GM23338 (cell line): ENCODE results near the gene CLNK. TPM values are rescaled to one million over a fixed set of nuclear protein-coding genes. Genes with fewer than 3 reads are reported as not detected.

Experiments used
- ATAC-seq: fragments of 200-7000 bp; cut with Tn5 transposase; 3 replicates; pipeline ENCODE4 v1.9.1; 2020
- DNase-seq: peaks from one replicate; pipeline ENCODE4 v3.0.0-alpha.2; 2015; ENCODE audit warnings: low spot score
- H2AFZ ChIP-seq: fragments of 200-600 bp; sonication (generic); 2 replicates; pipeline ENCODE4 v1.8.0; 2016; ENCODE audit warnings: antibody characterized with exemption, mild to moderate bottlenecking, moderate library complexity
- H3F3A ChIP-seq: fragments of 200-600 bp; sonication (generic); replicated peaks from 2 replicates; pipeline ENCODE4 v1.8.0; 2017; ENCODE audit warnings: antibody characterized with exemption, mixed run types, low read depth
- H3K27ac ChIP-seq: fragments of 200-600 bp; sonication (generic); 2 replicates; pipeline ENCODE4 v1.6.1; 2016; ENCODE audit warnings: low read depth
- H3K27me3 ChIP-seq: fragments of 200-600 bp; sonication (generic); 2 replicates; pipeline ENCODE4 v1.8.0; 2016; ENCODE audit warnings: mild to moderate bottlenecking, mixed run types, moderate library complexity; ENCODE audit not compliant: insufficient read depth
- H3K36me3 ChIP-seq: fragments of 200-600 bp; sonication (generic); 2 replicates; pipeline ENCODE4 v1.8.0; 2016; ENCODE audit warnings: mild to moderate bottlenecking; ENCODE audit not compliant: insufficient read depth
- H3K4me1 ChIP-seq: fragments of 200-600 bp; sonication (generic); 2 replicates; pipeline ENCODE4 v1.8.0; 2016; ENCODE audit warnings: mild to moderate bottlenecking, moderate library complexity; ENCODE audit not compliant: insufficient read depth
- H3K4me2 ChIP-seq: fragments of 200-600 bp; sonication (generic); 2 replicates; pipeline ENCODE4 v1.7.1; 2017; ENCODE audit warnings: mixed run types
- H3K4me3 ChIP-seq: fragments of 200-600 bp; sonication (generic); 2 replicates; pipeline ENCODE4 v1.6.1; 2016; ENCODE audit warnings: mixed run types
- H3K79me2 ChIP-seq: fragments of 200-600 bp; sonication (generic); replicated peaks from 2 replicates; pipeline ENCODE4 v1.8.0; 2017; ENCODE audit warnings: mild to moderate bottlenecking; ENCODE audit not compliant: insufficient read depth
- H3K9me2 ChIP-seq: fragments of 200-600 bp; sonication (generic); 2 replicates; pipeline ENCODE4 v1.8.0; 2017; ENCODE audit not compliant: insufficient read depth
- H4K20me1 ChIP-seq: fragments of 200-600 bp; sonication (generic); replicated peaks from 2 replicates; pipeline ENCODE4 v1.8.0; 2017; ENCODE audit warnings: mild to moderate bottlenecking; ENCODE audit not compliant: insufficient read depth
- H3K27ac Mint-ChIP-seq: 2 replicates; pipeline ENCODE4 v1.8.0; 2020; ENCODE audit warnings: inconsistent platforms, mild to moderate bottlenecking, moderate library complexity, mixed read lengths
- H3K27me3 Mint-ChIP-seq: 3 replicates; pipeline ENCODE4 v1.8.0; 2022; ENCODE audit warnings: low read depth, mild to moderate bottlenecking, moderate library complexity, mixed read lengths, inconsistent platforms; ENCODE audit not compliant: insufficient read depth, poor library complexity
- H3K36me3 Mint-ChIP-seq: 3 replicates; pipeline ENCODE4 v1.8.0; 2021; ENCODE audit warnings: low read depth, mild to moderate bottlenecking, inconsistent platforms, moderate library complexity, mixed read lengths
- H3K4me1 Mint-ChIP-seq: 3 replicates; pipeline ENCODE4 v1.8.0; 2020; ENCODE audit warnings: mild to moderate bottlenecking, inconsistent platforms, mixed read lengths
- H3K4me3 Mint-ChIP-seq: 3 replicates; pipeline ENCODE4 v1.8.0; 2021; ENCODE audit warnings: moderate library complexity, mild to moderate bottlenecking, inconsistent platforms, mixed read lengths
- H3K9me3 Mint-ChIP-seq: 3 replicates; pipeline ENCODE4 v1.8.0; 2020; ENCODE audit warnings: moderate library complexity, mild to moderate bottlenecking, inconsistent platforms, mixed read lengths
- CREB1 ChIP-seq: fragments of 250-450 bp; sonication (Bioruptor Pico); IDR thresholded peaks from 2 replicates; pipeline ENCODE4 v1.5.0; 2020; ENCODE audit warnings: low read depth, mild to moderate bottlenecking, moderate library complexity
- EZH2 ChIP-seq: fragments of 200-600 bp; sonication (generic); IDR thresholded peaks from one replicate; pipeline ENCODE4 v1.8.0; 2017; ENCODE audit warnings: antibody characterized with exemption, mild to moderate bottlenecking, low read depth; ENCODE audit not compliant: unreplicated experiment
- EZH2phosphoT487 ChIP-seq: fragments of 200-600 bp; sonication (generic); IDR thresholded peaks from one replicate; pipeline ENCODE4 v1.8.1; 2018; ENCODE audit warnings: antibody characterized with exemption; ENCODE audit not compliant: unreplicated experiment
- JUNB ChIP-seq: IDR thresholded peaks from one replicate; pipeline ENCODE4 v1.6.1; 2016; ENCODE audit warnings: antibody characterized with exemption; ENCODE audit not compliant: unreplicated experiment
- NANOG ChIP-seq: IDR thresholded peaks from 2 replicates; pipeline ENCODE4 v1.6.1; 2016; ENCODE audit warnings: antibody characterized with exemption, borderline replicate concordance
- POLR2AphosphoS5 ChIP-seq: IDR thresholded peaks from 2 replicates; pipeline ENCODE4 v1.6.1; 2016; ENCODE audit warnings: antibody characterized with exemption, low read depth
- STAT1 ChIP-seq: IDR thresholded peaks from one replicate; pipeline ENCODE4 v1.6.1; 2016; ENCODE audit warnings: antibody characterized with exemption; ENCODE audit not compliant: unreplicated experiment
- ZNF114 ChIP-seq: fragments of 250-450 bp; sonication (Bioruptor Pico); IDR thresholded peaks from 2 replicates; pipeline ENCODE4 v1.5.0; 2020; ENCODE audit warnings: mild to moderate bottlenecking, moderate library complexity
- ZNF331 ChIP-seq: fragments of 250-450 bp; sonication (Bioruptor Pico); IDR thresholded peaks from 2 replicates; pipeline ENCODE4 v1.5.0; 2020; ENCODE audit warnings: low read depth, mild to moderate bottlenecking, moderate library complexity
- polyA plus RNA-seq: library from polyadenylated mRNA; unstranded; fragments of >200 nt; fragmentation: Nextera tagmentation; extraction: Ambion mirVana; gene quantifications from 2 replicates; pipeline ENCODE4 v1.2.1, GENCODE V29; 2016
- total RNA-seq: library from RNA; depleted of rRNA; stranded (reverse); fragments of >200 nt; shearing (Covaris generic); gene quantifications from 2 replicates; pipeline ENCODE4 v1.2.3, GENCODE V29; 2014
- TF ChIP-seq, protein P1 (sequence below): IDR thresholded peaks from one replicate; pipeline ENCODE4 v1.6.1; 2018; ENCODE audit warnings: antibody characterized with exemption; ENCODE audit not compliant: unreplicated experiment
- TF ChIP-seq, protein P2 (sequence below): IDR thresholded peaks from 2 replicates; pipeline ENCODE4 v1.6.1; 2016; ENCODE audit warnings: antibody characterized with exemption
- TF ChIP-seq, protein P3 (sequence below), 2 experiments: fragments of 200-600 bp in 1 of 2; sonication (generic) in 1 of 2; conservative IDR thresholded peaks; 2 replicates each; pipeline versions ENCODE4 v1.5.1 to v1.6.1; 2016 to 2017; ENCODE audit warnings: antibody characterized with exemption in 2 of 2, low read depth in 2 of 2, mild to moderate bottlenecking in 2 of 2, moderate library complexity in 1 of 2
- TF ChIP-seq, protein P4 (sequence below): fragments of 250-450 bp; sonication (Bioruptor Pico); IDR thresholded peaks from 2 replicates; pipeline ENCODE4 v1.5.0; 2020; ENCODE audit warnings: mild to moderate bottlenecking, moderate library complexity

Gene CLNK
- total and polyA plus RNA-seq, 2 experiments from 2014 or later = not detected

DNA sequence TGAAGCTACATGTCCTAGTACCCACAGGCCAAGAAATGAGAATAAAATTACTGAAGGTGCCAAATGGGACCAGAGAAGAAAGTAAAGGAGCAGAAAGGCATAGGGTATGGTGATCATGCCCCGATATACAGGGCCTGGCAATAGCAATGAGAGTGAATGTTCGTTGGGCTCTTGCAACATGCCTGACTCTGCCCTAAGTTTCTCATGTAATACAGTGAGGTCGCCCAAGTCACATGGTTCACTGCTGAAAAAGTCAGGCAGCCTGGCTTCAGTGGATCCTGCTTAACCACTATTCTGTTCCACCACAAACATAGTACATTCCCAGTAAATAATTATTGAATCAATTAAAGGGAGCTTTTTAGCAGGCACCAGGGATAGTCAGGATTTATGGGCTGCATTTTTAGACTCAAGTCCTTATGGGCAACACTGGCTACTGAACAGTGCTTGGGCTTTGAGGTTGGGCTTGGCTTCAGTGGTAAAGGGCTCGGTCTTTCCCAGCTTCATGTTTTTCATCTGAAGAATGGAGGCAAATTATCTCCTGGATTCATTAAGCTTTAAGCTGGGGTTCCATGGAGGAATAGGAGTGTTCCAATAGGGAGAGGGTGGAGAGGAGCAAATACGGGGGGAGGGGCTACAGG lies 160.3 kb downstream of the CLNK start:
- H3K4me1 Mint-ChIP-seq = no peaks in the 10 kb centered on the region; the same call in 2 of the 3 replicates

More for the DNA sequence above, 160.3 kb downstream of the CLNK start:
- H3K27me3 Mint-ChIP-seq = no peaks in the 10 kb centered on the region
- ATAC-seq (no peak), DNase-seq (no peak)
- H3K79me2 ChIP-seq = no peaks in the 10 kb centered on the region
- H3K36me3 Mint-ChIP-seq = no peaks in the 10 kb centered on the region
- no peaks in the 10 kb centered on the region for H3K36me3 ChIP-seq
- no peak overlapping the region for H2AFZ ChIP-seq
- no peak overlapping the region for H3K4me2 ChIP-seq
- H3K4me1 ChIP-seq = no peaks in the 10 kb centered on the region
- H3K27ac ChIP-seq = no peak overlapping the region
- no peaks in the 10 kb centered on the region for H4K20me1 ChIP-seq
- no peaks in the 10 kb centered on the region for H3K9me3 Mint-ChIP-seq
- H3K4me3 Mint-ChIP-seq = no peak overlapping the region
- H3K27me3 ChIP-seq = no peaks in the 10 kb centered on the region
- H3F3A ChIP-seq = no peaks in the 10 kb centered on the region
- TF ChIP-seq STAT1 (no peak), NANOG (no peak), POLR2AphosphoS5 (no peak), EZH2phosphoT487 (no peak), JUNB (no peak), EZH2 (no peak), CREB1 (CRISPR knock-in tag) (no peak), ZNF331 (no peak), ZNF114 (CRISPR knock-in tag) (no peak)
- TF ChIP-seq, protein P1, sequence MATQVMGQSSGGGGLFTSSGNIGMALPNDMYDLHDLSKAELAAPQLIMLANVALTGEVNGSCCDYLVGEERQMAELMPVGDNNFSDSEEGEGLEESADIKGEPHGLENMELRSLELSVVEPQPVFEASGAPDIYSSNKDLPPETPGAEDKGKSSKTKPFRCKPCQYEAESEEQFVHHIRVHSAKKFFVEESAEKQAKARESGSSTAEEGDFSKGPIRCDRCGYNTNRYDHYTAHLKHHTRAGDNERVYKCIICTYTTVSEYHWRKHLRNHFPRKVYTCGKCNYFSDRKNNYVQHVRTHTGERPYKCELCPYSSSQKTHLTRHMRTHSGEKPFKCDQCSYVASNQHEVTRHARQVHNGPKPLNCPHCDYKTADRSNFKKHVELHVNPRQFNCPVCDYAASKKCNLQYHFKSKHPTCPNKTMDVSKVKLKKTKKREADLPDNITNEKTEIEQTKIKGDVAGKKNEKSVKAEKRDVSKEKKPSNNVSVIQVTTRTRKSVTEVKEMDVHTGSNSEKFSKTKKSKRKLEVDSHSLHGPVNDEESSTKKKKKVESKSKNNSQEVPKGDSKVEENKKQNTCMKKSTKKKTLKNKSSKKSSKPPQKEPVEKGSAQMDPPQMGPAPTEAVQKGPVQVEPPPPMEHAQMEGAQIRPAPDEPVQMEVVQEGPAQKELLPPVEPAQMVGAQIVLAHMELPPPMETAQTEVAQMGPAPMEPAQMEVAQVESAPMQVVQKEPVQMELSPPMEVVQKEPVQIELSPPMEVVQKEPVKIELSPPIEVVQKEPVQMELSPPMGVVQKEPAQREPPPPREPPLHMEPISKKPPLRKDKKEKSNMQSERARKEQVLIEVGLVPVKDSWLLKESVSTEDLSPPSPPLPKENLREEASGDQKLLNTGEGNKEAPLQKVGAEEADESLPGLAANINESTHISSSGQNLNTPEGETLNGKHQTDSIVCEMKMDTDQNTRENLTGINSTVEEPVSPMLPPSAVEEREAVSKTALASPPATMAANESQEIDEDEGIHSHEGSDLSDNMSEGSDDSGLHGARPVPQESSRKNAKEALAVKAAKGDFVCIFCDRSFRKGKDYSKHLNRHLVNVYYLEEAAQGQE = no peak
- TF ChIP-seq, protein P2, sequence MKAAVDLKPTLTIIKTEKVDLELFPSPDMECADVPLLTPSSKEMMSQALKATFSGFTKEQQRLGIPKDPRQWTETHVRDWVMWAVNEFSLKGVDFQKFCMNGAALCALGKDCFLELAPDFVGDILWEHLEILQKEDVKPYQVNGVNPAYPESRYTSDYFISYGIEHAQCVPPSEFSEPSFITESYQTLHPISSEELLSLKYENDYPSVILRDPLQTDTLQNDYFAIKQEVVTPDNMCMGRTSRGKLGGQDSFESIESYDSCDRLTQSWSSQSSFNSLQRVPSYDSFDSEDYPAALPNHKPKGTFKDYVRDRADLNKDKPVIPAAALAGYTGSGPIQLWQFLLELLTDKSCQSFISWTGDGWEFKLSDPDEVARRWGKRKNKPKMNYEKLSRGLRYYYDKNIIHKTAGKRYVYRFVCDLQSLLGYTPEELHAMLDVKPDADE = no peak
- TF ChIP-seq, protein P3, sequence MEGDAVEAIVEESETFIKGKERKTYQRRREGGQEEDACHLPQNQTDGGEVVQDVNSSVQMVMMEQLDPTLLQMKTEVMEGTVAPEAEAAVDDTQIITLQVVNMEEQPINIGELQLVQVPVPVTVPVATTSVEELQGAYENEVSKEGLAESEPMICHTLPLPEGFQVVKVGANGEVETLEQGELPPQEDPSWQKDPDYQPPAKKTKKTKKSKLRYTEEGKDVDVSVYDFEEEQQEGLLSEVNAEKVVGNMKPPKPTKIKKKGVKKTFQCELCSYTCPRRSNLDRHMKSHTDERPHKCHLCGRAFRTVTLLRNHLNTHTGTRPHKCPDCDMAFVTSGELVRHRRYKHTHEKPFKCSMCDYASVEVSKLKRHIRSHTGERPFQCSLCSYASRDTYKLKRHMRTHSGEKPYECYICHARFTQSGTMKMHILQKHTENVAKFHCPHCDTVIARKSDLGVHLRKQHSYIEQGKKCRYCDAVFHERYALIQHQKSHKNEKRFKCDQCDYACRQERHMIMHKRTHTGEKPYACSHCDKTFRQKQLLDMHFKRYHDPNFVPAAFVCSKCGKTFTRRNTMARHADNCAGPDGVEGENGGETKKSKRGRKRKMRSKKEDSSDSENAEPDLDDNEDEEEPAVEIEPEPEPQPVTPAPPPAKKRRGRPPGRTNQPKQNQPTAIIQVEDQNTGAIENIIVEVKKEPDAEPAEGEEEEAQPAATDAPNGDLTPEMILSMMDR (conservative IDR thresholded peaks at IDR 0.05; ENCODE audit: low read depth in 2 of 2) = no peak
- TF ChIP-seq, protein P4, sequence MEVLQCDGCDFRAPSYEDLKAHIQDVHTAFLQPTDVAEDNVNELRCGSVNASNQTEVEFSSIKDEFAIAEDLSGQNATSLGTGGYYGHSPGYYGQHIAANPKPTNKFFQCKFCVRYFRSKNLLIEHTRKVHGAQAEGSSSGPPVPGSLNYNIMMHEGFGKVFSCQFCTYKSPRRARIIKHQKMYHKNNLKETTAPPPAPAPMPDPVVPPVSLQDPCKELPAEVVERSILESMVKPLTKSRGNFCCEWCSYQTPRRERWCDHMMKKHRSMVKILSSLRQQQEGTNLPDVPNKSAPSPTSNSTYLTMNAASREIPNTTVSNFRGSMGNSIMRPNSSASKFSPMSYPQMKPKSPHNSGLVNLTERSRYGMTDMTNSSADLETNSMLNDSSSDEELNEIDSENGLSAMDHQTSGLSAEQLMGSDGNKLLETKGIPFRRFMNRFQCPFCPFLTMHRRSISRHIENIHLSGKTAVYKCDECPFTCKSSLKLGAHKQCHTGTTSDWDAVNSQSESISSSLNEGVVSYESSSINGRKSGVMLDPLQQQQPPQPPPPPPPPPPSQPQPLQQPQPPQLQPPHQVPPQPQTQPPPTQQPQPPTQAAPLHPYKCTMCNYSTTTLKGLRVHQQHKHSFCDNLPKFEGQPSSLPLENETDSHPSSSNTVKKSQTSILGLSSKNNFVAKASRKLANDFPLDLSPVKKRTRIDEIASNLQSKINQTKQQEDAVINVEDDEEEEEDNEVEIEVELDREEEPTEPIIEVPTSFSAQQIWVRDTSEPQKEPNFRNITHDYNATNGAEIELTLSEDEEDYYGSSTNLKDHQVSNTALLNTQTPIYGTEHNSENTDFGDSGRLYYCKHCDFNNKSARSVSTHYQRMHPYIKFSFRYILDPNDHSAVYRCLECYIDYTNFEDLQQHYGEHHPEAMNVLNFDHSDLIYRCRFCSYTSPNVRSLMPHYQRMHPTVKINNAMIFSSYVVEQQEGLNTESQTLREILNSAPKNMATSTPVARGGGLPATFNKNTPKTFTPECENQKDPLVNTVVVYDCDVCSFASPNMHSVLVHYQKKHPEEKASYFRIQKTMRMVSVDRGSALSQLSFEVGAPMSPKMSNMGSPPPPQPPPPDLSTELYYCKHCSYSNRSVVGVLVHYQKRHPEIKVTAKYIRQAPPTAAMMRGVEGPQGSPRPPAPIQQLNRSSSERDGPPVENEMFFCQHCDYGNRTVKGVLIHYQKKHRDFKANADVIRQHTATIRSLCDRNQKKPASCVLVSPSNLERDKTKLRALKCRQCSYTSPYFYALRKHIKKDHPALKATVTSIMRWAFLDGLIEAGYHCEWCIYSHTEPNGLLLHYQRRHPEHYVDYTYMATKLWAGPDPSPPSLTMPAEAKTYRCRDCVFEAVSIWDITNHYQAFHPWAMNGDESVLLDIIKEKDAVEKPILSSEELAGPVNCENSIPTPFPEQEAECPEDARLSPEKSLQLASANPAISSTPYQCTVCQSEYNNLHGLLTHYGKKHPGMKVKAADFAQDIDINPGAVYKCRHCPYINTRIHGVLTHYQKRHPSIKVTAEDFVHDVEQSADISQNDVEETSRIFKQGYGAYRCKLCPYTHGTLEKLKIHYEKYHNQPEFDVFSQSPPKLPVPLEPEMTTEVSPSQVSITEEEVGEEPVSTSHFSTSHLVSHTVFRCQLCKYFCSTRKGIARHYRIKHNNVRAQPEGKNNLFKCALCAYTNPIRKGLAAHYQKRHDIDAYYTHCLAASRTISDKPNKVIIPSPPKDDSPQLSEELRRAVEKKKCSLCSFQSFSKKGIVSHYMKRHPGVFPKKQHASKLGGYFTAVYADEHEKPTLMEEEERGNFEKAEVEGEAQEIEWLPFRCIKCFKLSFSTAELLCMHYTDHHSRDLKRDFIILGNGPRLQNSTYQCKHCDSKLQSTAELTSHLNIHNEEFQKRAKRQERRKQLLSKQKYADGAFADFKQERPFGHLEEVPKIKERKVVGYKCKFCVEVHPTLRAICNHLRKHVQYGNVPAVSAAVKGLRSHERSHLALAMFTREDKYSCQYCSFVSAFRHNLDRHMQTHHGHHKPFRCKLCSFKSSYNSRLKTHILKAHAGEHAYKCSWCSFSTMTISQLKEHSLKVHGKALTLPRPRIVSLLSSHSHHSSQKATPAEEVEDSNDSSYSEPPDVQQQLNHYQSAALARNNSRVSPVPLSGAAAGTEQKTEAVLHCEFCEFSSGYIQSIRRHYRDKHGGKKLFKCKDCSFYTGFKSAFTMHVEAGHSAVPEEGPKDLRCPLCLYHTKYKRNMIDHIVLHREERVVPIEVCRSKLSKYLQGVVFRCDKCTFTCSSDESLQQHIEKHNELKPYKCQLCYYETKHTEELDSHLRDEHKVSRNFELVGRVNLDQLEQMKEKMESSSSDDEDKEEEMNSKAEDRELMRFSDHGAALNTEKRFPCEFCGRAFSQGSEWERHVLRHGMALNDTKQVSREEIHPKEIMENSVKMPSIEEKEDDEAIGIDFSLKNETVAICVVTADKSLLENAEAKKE (CRISPR knock-in tag) = no peak
- H3K4me3 ChIP-seq = no peak overlapping the region
- no peaks in the 10 kb centered on the region for H3K9me2 ChIP-seq
- H3K27ac Mint-ChIP-seq = no peak overlapping the region
